T47D (cell line): Measurements from ENCODE around the gene ABT1.

ENCODE experiments used
- DNase-seq, 2 experiments: peaks; one replicate each; pipeline versions ENCODE4 v3.0.0 to v3.0.0-alpha.2; 2011 to 2012; ENCODE audit warnings: low read depth in 1 of 2, low spot score in 1 of 2
- JUND ChIP-seq: IDR thresholded peaks from 2 replicates; pipeline ENCODE4 v1.6.1; 2012; ENCODE audit warnings: low read depth
- in situ Hi-C: cut with HindIII; loops from 2 replicates; pipeline ENCODE4 v1.10.0; 2016; ENCODE audit warnings: low sequenced_read_pairs, low pct_unique_long_range_greater_than_20kb

Gene ABT1

GRCh38 chr6:26599591-26599990, 2.8 kb downstream of the ABT1 start:
- in situ Hi-C loops, result no loop called here
- no peak for DNase-seq
- no peak for TF ChIP-seq JUND

GRCh38 chr6:26600759-26601158, 4.0 kb downstream of the ABT1 start:
- DNase-seq, result no peak
- TF ChIP-seq JUND, result no peak
- in situ Hi-C loops, result no loop called here

- in situ Hi-C loops, result no loop called here
- no peak for TF ChIP-seq JUND
- no peak for DNase-seq
Measured at GRCh38 chr6:26602262-26602661, 5.5 kb downstream of the ABT1 start.

GRCh38 chr6:26604026-26604425, 7.3 kb downstream of the ABT1 start:
- in situ Hi-C loops, result no loop called here
- DNase-seq, result no peak
- no peak for TF ChIP-seq JUND

GRCh38 chr6:26604797-26605196, 8.0 kb downstream of the ABT1 start:
- TF ChIP-seq JUND, result no peak
- no peak for DNase-seq
- in situ Hi-C loops, result no loop called here

GRCh38 chr6:26607434-26608230, 10.9 kb downstream of the ABT1 start:
- in situ Hi-C loops, result no loop called here
- peak; percentile 48 to 78 for DNase-seq
- no peak for TF ChIP-seq JUND

- DNase-seq, result no peak
- in situ Hi-C loops, result no loop called here
- no peak for TF ChIP-seq JUND
Measured at GRCh38 chr6:26609463-26609862, 12.7 kb downstream of the ABT1 start.

GRCh38 chr6:26611599-26611998, 14.8 kb downstream of the ABT1 start:
- no peak for DNase-seq
- in situ Hi-C loops, result no loop called here
- TF ChIP-seq JUND, result no peak

- in situ Hi-C loops, result no loop called here
- no peak for TF ChIP-seq JUND
Measured at GRCh38 chr6:26613201-26613600, 16.4 kb downstream of the ABT1 start.

GRCh38 chr6:26613689-26614683, 17.2 kb downstream of the ABT1 start:
- in situ Hi-C loops, result no loop called here
- no peak for DNase-seq

More at GRCh38 chr6:26613201-26613600, 16.4 kb downstream of the ABT1 start:
- DNase-seq, result no peak

GRCh38 chr6:26623339-26623859, 26.6 kb downstream of the ABT1 start:
- in situ Hi-C loops, result no loop called here
- no peak for TF ChIP-seq JUND

More at GRCh38 chr6:26613689-26614683, 17.2 kb downstream of the ABT1 start:
- no peak for TF ChIP-seq JUND

GRCh38 chr6:26624557-26624956, 27.8 kb downstream of the ABT1 start:
- DNase-seq, result no peak
- TF ChIP-seq JUND, result no peak
- in situ Hi-C loops, result no loop called here

More at GRCh38 chr6:26623339-26623859, 26.6 kb downstream of the ABT1 start:
- DNase-seq, result no peak

GRCh38 chr6:26627843-26628242, 31.1 kb downstream of the ABT1 start:
- no peak for TF ChIP-seq JUND
- in situ Hi-C loops, result no loop called here
- no peak for DNase-seq
